MM.1S (cell line): ENCODE results near the gene C19orf81.

Experiments
- DNase-seq: peaks from one replicate; pipeline ENCODE4 v3.0.0-alpha.2; 2015
- H2AFZ ChIP-seq: fragments of 300-600 bp; sonication (generic); 2 replicates; pipeline ENCODE4 v1.6.0; 2016; ENCODE audit warnings: antibody characterized with exemption, low read length
- H3F3A ChIP-seq: fragments of 300-600 bp; sonication (generic); 2 replicates; pipeline ENCODE4 v1.6.1; 2016; ENCODE audit warnings: mild to moderate bottlenecking, antibody characterized with exemption, low read length, moderate library complexity, mixed read lengths; ENCODE audit not compliant: insufficient read depth
- H3K27ac ChIP-seq: fragments of 300-600 bp; sonication (generic); 2 replicates; pipeline ENCODE4 v1.5.1; 2016; ENCODE audit warnings: mild to moderate bottlenecking, low read length
- H3K27me3 ChIP-seq: fragments of 300-600 bp; sonication (generic); replicated peaks from 2 replicates; pipeline ENCODE4 v1.6.0; 2016; ENCODE audit warnings: low read length; ENCODE audit not compliant: insufficient read depth
- H3K36me3 ChIP-seq: fragments of 300-600 bp; sonication (generic); replicated peaks from 2 replicates; pipeline ENCODE4 v1.6.1; 2016; ENCODE audit warnings: mild to moderate bottlenecking, low read length, mixed read lengths; ENCODE audit not compliant: insufficient read depth
- H3K4me1 ChIP-seq: fragments of 300-600 bp; sonication (generic); 2 replicates; pipeline ENCODE4 v1.6.1; 2016; ENCODE audit warnings: low read length, mixed read lengths
- H3K4me2 ChIP-seq: fragments of 300-600 bp; sonication (generic); 2 replicates; pipeline ENCODE4 v1.6.0; 2016; ENCODE audit warnings: low read depth, low read length
- H3K4me3 ChIP-seq: fragments of 300-600 bp; sonication (generic); 2 replicates; pipeline ENCODE4 v1.5.1; 2016; ENCODE audit warnings: low read length, mixed read lengths
- H3K79me2 ChIP-seq: fragments of 300-600 bp; sonication (generic); 2 replicates; pipeline ENCODE4 v1.6.1; 2016; ENCODE audit warnings: mixed run types, low read length, mixed read lengths
- H3K9ac ChIP-seq: fragments of 300-600 bp; sonication (generic); 2 replicates; pipeline ENCODE4 v1.6.1; 2016; ENCODE audit warnings: low read length, mixed read lengths
- H3K9me2 ChIP-seq: fragments of 300-600 bp; sonication (generic); replicated peaks from 2 replicates; pipeline ENCODE4 v1.6.1; 2016; ENCODE audit warnings: mild to moderate bottlenecking, low read length, mixed read lengths; ENCODE audit not compliant: insufficient read depth
- H3K9me3 ChIP-seq: fragments of 300-600 bp; sonication (generic); replicated peaks from 2 replicates; pipeline ENCODE4 v1.6.1; 2016; ENCODE audit warnings: mild to moderate bottlenecking, low read length, mixed read lengths; ENCODE audit not compliant: insufficient read depth
- H4K20me1 ChIP-seq: fragments of 300-600 bp; sonication (generic); 2 replicates; pipeline ENCODE4 v1.6.1; 2016; ENCODE audit warnings: mild to moderate bottlenecking, low read length, moderate library complexity, mixed read lengths; ENCODE audit not compliant: insufficient read depth
- EZH2 ChIP-seq: fragments of 300-600 bp; sonication (generic); optimal IDR thresholded peaks from 2 replicates; pipeline ENCODE3; 2017; ENCODE audit warnings: low read depth, mild to moderate bottlenecking, antibody characterized with exemption, low read length, mixed read lengths
- EZH2phosphoT487 ChIP-seq: fragments of 300-600 bp; sonication (generic); IDR thresholded peaks from 2 replicates; pipeline ENCODE4 v1.6.1; 2018; ENCODE audit warnings: antibody characterized with exemption, low read length
- TF ChIP-seq, protein P1 (sequence below): fragments of 300-600 bp; sonication (generic); IDR thresholded peaks from 2 replicates; pipeline ENCODE4 v1.5.1; 2016; ENCODE audit warnings: antibody characterized with exemption, low read length, mixed read lengths

Gene C19orf81

DNA sequence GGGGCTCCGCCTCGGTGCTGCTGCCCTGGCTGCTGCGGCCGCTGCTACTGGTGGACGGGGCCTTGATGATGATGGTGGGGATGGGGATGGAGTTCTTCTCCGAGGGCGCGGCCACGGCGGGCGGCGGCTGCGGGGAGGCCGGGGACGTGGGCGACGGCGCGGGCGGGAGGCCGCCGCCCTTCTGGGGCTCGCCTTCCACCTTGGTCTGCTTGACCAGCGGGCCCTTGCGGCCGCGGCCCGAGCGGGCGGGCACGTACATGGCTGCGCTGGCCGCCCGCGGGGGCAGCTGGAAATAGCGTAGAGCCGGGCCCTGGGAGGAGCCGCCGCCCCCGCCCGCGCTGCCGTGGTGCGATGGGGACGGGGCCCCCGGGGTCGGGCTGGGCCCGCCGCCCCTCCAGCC is 19.2 kb downstream of the C19orf81 start:
- Histone ChIP-seq H3K27ac (no peak overlapping the region), H3F3A (no peaks in the 10 kb centered on the region), H3K9me2 (no peaks in the 10 kb centered on the region), H3K9ac (no peak overlapping the region), H3K79me2 (no peaks in the 10 kb centered on the region), H4K20me1 (no peaks in the 10 kb centered on the region), H3K4me3 (no peak overlapping the region), H3K4me2 (no peak overlapping the region), H3K4me1 (no peaks in the 10 kb centered on the region), H3K36me3 (no peaks in the 10 kb centered on the region), H3K9me3 (no peaks in the 10 kb centered on the region), H2AFZ (no peak overlapping the region), H3K27me3 (peaks cover 56% of the 10 kb centered on the region)
- no peak for DNase-seq
- TF ChIP-seq EZH2phosphoT487 (no peak), EZH2 (no peak)
- TF ChIP-seq, protein P1, sequence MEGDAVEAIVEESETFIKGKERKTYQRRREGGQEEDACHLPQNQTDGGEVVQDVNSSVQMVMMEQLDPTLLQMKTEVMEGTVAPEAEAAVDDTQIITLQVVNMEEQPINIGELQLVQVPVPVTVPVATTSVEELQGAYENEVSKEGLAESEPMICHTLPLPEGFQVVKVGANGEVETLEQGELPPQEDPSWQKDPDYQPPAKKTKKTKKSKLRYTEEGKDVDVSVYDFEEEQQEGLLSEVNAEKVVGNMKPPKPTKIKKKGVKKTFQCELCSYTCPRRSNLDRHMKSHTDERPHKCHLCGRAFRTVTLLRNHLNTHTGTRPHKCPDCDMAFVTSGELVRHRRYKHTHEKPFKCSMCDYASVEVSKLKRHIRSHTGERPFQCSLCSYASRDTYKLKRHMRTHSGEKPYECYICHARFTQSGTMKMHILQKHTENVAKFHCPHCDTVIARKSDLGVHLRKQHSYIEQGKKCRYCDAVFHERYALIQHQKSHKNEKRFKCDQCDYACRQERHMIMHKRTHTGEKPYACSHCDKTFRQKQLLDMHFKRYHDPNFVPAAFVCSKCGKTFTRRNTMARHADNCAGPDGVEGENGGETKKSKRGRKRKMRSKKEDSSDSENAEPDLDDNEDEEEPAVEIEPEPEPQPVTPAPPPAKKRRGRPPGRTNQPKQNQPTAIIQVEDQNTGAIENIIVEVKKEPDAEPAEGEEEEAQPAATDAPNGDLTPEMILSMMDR = no peak

DNA sequence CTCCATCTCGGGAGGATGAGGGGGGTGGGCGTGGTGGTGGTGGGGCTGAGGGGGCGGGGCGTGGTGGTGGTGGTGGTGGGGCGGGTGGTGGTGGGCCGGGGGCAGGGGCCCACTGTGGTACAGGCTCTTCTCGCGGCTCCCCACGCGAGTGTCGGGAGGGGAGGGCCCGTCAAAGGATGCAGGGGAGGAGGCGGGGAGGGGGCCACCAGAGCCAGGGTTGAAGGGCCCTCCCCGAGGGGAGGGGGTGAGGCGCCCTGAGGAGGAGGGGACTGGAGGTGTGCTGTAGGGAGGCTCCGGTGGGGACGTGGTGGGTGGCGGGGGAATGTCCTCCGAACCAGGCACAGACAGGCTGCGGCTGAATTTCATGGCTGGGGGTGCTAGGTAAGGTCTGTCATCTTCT is 19.6 kb downstream of the C19orf81 start:
- Histone ChIP-seq H4K20me1 (no peaks in the 10 kb centered on the region), H3K4me2 (no peak overlapping the region), H3K4me1 (no peaks in the 10 kb centered on the region), H3K79me2 (no peaks in the 10 kb centered on the region), H3K9me2 (no peaks in the 10 kb centered on the region), H3K9me3 (no peaks in the 10 kb centered on the region), H2AFZ (no peak overlapping the region), H3K9ac (no peak overlapping the region), H3K4me3 (no peak overlapping the region), H3K36me3 (no peaks in the 10 kb centered on the region), H3F3A (no peaks in the 10 kb centered on the region), H3K27ac (no peak overlapping the region), H3K27me3 (peaks cover 58% of the 10 kb centered on the region)
- no peak for DNase-seq
- TF ChIP-seq, protein P1 = no peak
- TF ChIP-seq EZH2phosphoT487 (no peak), EZH2 (no peak)

DNA sequence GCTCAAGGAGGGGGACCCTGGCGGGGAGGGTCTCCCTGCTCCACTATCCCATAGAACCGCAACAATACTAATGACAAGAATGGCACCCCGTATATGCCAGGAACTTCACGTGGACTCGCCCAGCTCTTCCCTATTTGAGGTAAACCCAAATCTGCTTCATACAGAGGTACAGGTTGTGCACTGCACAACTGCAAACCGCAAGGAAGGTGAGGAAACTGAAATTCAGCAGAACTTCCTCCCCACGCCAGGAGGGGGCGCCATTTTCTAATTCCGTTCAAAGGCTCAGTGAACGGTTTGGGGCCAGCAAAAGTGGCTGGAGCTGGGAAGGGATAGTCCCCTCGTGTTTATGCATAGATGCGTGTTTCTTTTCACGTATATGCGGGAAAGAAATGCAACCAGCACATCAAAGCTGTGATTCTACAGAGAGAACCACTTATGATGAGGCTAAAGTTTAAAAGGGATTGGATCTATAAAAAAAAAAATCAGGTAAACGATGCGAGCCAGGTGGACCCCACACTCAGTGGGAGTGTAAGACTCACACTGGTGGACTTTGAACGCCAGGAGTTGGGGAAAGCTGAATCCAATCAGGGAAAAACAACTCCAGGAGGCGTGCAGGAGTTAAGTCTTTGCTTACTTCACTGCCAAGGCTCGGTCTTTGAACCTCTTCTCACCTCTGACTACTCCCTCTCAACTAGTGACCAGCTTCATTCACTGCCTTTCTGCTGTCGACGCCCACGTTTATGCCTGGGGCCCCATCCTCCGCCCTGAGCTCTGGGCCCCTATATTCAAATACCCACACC is 20.3 kb downstream of the C19orf81 start:
- H3K36me3 ChIP-seq = no peaks in the 10 kb centered on the region
- H3F3A ChIP-seq = no peaks in the 10 kb centered on the region
- no peaks in the 10 kb centered on the region for H4K20me1 ChIP-seq
- TF ChIP-seq EZH2phosphoT487 (no peak), EZH2 (no peak)
- TF ChIP-seq, protein P1 = peak; percentile 79
- H3K4me1 ChIP-seq = no peaks in the 10 kb centered on the region
- H3K27ac ChIP-seq = no peak overlapping the region
- no peaks in the 10 kb centered on the region for H3K9me3 ChIP-seq
- no peak overlapping the region for H2AFZ ChIP-seq
- H3K9ac ChIP-seq = no peak overlapping the region
- H3K4me3 ChIP-seq = no peak overlapping the region
- H3K9me2 ChIP-seq = no peaks in the 10 kb centered on the region
- DNase-seq = peak; percentile 26
- no peaks in the 10 kb centered on the region for H3K79me2 ChIP-seq
- peaks cover 58% of the 10 kb centered on the region for H3K27me3 ChIP-seq
- no peak overlapping the region for H3K4me2 ChIP-seq
